Measurements from ENCODE around the gene ZC3H4. TPM values are rescaled to one million over a fixed set of nuclear protein-coding genes. Genes with fewer than 3 reads are reported as not detected.

Gene ZC3H4
- total and polyA plus RNA-seq, 9 of the 15 experiments (the other 6 are each of a cell fraction or from before 2014, with no cell fraction given) = 2.2 to 75.6 (median 18.3) TPM

GRCh38 chr19:47112166-47112996 is 1.2 kb downstream of the ZC3H4 start (continued):
- TF ChIP-seq NELFE (IDR thresholded peaks at IDR 0.05; ENCODE audit: insufficient read depth, insufficient read length) (no peak), ZNF184 (CRISPR knock-in tag; IDR thresholded peaks at IDR 0.05) (no peak), GABPB2 (CRISPR knock-in tag; conservative IDR thresholded peaks at IDR 0.05) (no peak), MAZ (CRISPR knock-in tag; conservative IDR thresholded peaks at IDR 0.05 in 1 of 2, IDR thresholded peaks at IDR 0.05 in 1 of 2) (peak; percentile 69 to 89; a peak in 3 of 4 replicates), SETDB1 (IDR thresholded peaks at IDR 0.05; ENCODE audit: low read length) (no peak), TEAD4 (IDR thresholded peaks at IDR 0.05; ENCODE audit: low read length) (peak; percentile 41; the same call in 1 of the 2 replicates), TEAD4 (CRISPR knock-in tag; IDR thresholded peaks at IDR 0.05; ENCODE audit: borderline replicate concordance) (no peak; the same call in 1 of the 2 replicates), ZNF253 (CRISPR knock-in tag; conservative IDR thresholded peaks at IDR 0.05) (no peak), ZNF76 (CRISPR knock-in tag; IDR thresholded peaks at IDR 0.05; ENCODE audit: borderline replicate concordance) (0 out of 2 replicates have a peak, but pooled peaks have one; percentile 46), ZNF551 (CRISPR knock-in tag; IDR thresholded peaks at IDR 0.05) (no peak), ZBTB5 (IDR thresholded peaks at IDR 0.05) (no peak), GTF2A2 (tag; IDR thresholded peaks at IDR 0.05) (no peak), ZNF133 (CRISPR knock-in tag; IDR thresholded peaks at IDR 0.05) (no peak), PPARD (CRISPR knock-in tag; IDR thresholded peaks at IDR 0.05) (no peak), CBFA2T3 (IDR thresholded peaks at IDR 0.05) (no peak), POLR2AphosphoS2 (IDR thresholded peaks at IDR 0.05; ENCODE audit: low read length) (no peak), ZNF586 (CRISPR knock-in tag; conservative IDR thresholded peaks at IDR 0.05) (0 out of 2 replicates have a peak, but pooled peaks have one; percentile 46), RB1 (IDR thresholded peaks at IDR 0.05; ENCODE audit: low read depth) (0 out of 2 replicates have a peak, but pooled peaks have one; percentile 55)
- TF ChIP-seq, protein P1, sequence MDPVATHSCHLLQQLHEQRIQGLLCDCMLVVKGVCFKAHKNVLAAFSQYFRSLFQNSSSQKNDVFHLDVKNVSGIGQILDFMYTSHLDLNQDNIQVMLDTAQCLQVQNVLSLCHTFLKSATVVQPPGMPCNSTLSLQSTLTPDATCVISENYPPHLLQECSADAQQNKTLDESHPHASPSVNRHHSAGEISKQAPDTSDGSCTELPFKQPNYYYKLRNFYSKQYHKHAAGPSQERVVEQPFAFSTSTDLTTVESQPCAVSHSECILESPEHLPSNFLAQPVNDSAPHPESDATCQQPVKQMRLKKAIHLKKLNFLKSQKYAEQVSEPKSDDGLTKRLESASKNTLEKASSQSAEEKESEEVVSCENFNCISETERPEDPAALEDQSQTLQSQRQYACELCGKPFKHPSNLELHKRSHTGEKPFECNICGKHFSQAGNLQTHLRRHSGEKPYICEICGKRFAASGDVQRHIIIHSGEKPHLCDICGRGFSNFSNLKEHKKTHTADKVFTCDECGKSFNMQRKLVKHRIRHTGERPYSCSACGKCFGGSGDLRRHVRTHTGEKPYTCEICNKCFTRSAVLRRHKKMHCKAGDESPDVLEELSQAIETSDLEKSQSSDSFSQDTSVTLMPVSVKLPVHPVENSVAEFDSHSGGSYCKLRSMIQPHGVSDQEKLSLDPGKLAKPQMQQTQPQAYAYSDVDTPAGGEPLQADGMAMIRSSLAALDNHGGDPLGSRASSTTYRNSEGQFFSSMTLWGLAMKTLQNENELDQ (CRISPR knock-in tag; IDR thresholded peaks at IDR 0.05; ENCODE audit: borderline replicate concordance) = peak; percentile 77; the same call in 1 of the 2 replicates
- TF ChIP-seq, protein P2, sequence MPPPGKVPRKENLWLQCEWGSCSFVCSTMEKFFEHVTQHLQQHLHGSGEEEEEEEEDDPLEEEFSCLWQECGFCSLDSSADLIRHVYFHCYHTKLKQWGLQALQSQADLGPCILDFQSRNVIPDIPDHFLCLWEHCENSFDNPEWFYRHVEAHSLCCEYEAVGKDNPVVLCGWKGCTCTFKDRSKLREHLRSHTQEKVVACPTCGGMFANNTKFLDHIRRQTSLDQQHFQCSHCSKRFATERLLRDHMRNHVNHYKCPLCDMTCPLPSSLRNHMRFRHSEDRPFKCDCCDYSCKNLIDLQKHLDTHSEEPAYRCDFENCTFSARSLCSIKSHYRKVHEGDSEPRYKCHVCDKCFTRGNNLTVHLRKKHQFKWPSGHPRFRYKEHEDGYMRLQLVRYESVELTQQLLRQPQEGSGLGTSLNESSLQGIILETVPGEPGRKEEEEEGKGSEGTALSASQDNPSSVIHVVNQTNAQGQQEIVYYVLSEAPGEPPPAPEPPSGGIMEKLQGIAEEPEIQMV (tag; conservative IDR thresholded peaks at IDR 0.05; ENCODE audit: low read depth) = no peak
- TF ChIP-seq, protein P3, sequence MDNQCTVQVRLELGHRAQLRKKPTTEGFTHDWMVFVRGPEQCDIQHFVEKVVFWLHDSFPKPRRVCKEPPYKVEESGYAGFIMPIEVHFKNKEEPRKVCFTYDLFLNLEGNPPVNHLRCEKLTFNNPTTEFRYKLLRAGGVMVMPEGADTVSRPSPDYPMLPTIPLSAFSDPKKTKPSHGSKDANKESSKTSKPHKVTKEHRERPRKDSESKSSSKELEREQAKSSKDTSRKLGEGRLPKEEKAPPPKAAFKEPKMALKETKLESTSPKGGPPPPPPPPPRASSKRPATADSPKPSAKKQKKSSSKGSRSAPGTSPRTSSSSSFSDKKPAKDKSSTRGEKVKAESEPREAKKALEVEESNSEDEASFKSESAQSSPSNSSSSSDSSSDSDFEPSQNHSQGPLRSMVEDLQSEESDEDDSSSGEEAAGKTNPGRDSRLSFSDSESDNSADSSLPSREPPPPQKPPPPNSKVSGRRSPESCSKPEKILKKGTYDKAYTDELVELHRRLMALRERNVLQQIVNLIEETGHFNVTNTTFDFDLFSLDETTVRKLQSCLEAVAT (IDR thresholded peaks at IDR 0.05) = peak; percentile 86 to 90
